Progenitor cell of endocrine pancreas (in vitro differentiated cells): Measurements from ENCODE around the gene PPP2R5C. TPM values are rescaled to one million over a fixed set of nuclear protein-coding genes. Genes with fewer than 3 reads are reported as not detected.

Experiments
- DNase-seq: peaks from one replicate; pipeline ENCODE4 v3.0.0; 2021; ENCODE audit warnings: low spot score; ENCODE audit not compliant: unreplicated experiment
- H3K27ac Mint-ChIP-seq: 2 replicates; pipeline ENCODE4 v1.8.0; 2021; ENCODE audit warnings: mild to moderate bottlenecking, moderate library complexity, mixed read lengths
- H3K27me3 Mint-ChIP-seq: 2 replicates; pipeline ENCODE4 v1.8.0; 2021; ENCODE audit warnings: mixed read lengths
- H3K36me3 Mint-ChIP-seq: 2 replicates; pipeline ENCODE4 v1.8.0; 2022; ENCODE audit warnings: mixed read lengths; ENCODE audit not compliant: insufficient read depth
- H3K4me1 Mint-ChIP-seq: 2 replicates; pipeline ENCODE4 v1.8.0; 2021; ENCODE audit warnings: low read depth, mixed read lengths
- H3K4me3 Mint-ChIP-seq: 2 replicates; pipeline ENCODE4 v1.8.0; 2021; ENCODE audit warnings: low read depth, mild to moderate bottlenecking, moderate library complexity, mixed read lengths
- H3K9me3 Mint-ChIP-seq: 2 replicates; pipeline ENCODE4 v1.8.0; 2021; ENCODE audit warnings: low read depth, mixed read lengths
- total RNA-seq: library from RNA; stranded (reverse); gene quantifications from 2 replicates; pipeline ENCODE4 v1.2.1, GENCODE V29; 2021
- TF ChIP-seq, protein P1 (sequence below): fragments of 200-600 bp; sonication (generic); IDR thresholded peaks from one replicate; pipeline ENCODE4 v1.5.0; 2021; ENCODE audit warnings: antibody characterized with exemption, mild to moderate bottlenecking; ENCODE audit not compliant: unreplicated experiment

The PPP2R5C gene
- total RNA-seq, 1 donor from 2014 or later: 120 TPM

DNA sequence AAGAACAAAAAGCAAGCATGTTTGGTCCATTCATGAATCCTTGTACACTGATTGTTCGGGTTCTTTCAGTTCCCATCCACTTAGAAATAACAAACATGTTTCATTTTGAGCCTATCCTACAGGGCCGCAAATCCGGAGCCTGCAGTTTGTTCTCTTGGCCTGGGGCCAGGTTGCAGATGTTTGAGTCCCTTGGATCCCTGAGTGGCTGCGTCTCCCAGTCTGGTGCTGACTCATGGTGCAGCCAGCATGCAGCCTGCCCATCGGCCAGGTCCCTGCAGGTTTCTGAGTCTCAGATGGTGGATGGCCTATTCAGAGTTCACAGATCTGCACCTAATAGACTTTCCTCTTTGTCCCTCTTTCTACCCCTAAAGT is 201.0 kb downstream of the PPP2R5C start:
- H3K27me3 Mint-ChIP-seq: peaks cover 9% of the 10 kb centered on the region
- no peaks in the 10 kb centered on the region for H3K9me3 Mint-ChIP-seq
- no peak overlapping the region for H3K4me3 Mint-ChIP-seq
- H3K36me3 Mint-ChIP-seq: no peaks in the 10 kb centered on the region
- peaks cover 15% of the 10 kb centered on the region for H3K4me1 Mint-ChIP-seq
- no peak overlapping the region for H3K27ac Mint-ChIP-seq
- DNase-seq: no peak
- TF ChIP-seq, protein P1, sequence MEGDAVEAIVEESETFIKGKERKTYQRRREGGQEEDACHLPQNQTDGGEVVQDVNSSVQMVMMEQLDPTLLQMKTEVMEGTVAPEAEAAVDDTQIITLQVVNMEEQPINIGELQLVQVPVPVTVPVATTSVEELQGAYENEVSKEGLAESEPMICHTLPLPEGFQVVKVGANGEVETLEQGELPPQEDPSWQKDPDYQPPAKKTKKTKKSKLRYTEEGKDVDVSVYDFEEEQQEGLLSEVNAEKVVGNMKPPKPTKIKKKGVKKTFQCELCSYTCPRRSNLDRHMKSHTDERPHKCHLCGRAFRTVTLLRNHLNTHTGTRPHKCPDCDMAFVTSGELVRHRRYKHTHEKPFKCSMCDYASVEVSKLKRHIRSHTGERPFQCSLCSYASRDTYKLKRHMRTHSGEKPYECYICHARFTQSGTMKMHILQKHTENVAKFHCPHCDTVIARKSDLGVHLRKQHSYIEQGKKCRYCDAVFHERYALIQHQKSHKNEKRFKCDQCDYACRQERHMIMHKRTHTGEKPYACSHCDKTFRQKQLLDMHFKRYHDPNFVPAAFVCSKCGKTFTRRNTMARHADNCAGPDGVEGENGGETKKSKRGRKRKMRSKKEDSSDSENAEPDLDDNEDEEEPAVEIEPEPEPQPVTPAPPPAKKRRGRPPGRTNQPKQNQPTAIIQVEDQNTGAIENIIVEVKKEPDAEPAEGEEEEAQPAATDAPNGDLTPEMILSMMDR: no peak

GRCh38 chr14:101963052-101963451 is 201.5 kb downstream of the PPP2R5C start:
- Mint-ChIP-seq H3K27me3 (peaks cover 9% of the 10 kb centered on the region), H3K36me3 (peaks cover 2% of the 10 kb centered on the region), H3K4me1 (peaks cover 18% of the 10 kb centered on the region), H3K4me3 (no peak overlapping the region), H3K9me3 (no peaks in the 10 kb centered on the region), H3K27ac (no peak overlapping the region)
- DNase-seq: no peak
- TF ChIP-seq, protein P1: no peak

GRCh38 chr14:101963656-101964296 is 202.3 kb downstream of the PPP2R5C start:
- peaks cover 9% of the 10 kb centered on the region for H3K27me3 Mint-ChIP-seq
- H3K36me3 Mint-ChIP-seq: peaks cover 3% of the 10 kb centered on the region
- H3K9me3 Mint-ChIP-seq: no peaks in the 10 kb centered on the region
- no peak for DNase-seq
- H3K4me3 Mint-ChIP-seq: peak overlapping the region; percentile 17
- TF ChIP-seq, protein P1: no peak
- peaks cover 19% of the 10 kb centered on the region for H3K4me1 Mint-ChIP-seq
- no peak overlapping the region for H3K27ac Mint-ChIP-seq

- Mint-ChIP-seq H3K27ac (peak within 1 kb of the TSS; percentile 94), H3K36me3 (peaks cover 3% of the 10 kb centered on the region)
Observed at GRCh38 chr14:101964297-101965180, 203.0 kb downstream of the PPP2R5C start, which contains the start of gene DYNC1H1. TSS of gene DYNC1H1 (plus strand) at chr14:101964573. CDS start at chr14:101964692, 119 bp downstream.

GRCh38 chr14:101965181-101965544 is 203.7 kb downstream of the PPP2R5C start:
- Mint-ChIP-seq H3K27ac (peak overlapping the region; percentile 94), H3K9me3 (no peaks in the 10 kb centered on the region), H3K36me3 (peaks cover 3% of the 10 kb centered on the region), H3K4me3 (peak overlapping the region; percentile 87), H3K4me1 (peaks cover 19% of the 10 kb centered on the region), H3K27me3 (peaks cover 9% of the 10 kb centered on the region)
- peak; percentile 37 for DNase-seq
- TF ChIP-seq, protein P1: no peak

More at GRCh38 chr14:101964297-101965180, 203.0 kb downstream of the PPP2R5C start, which contains the start of gene DYNC1H1:
- DNase-seq: peak; percentile 84
- Mint-ChIP-seq H3K4me3 (peak within 1 kb of the TSS; percentile 90), H3K9me3 (no peaks in the 10 kb centered on the region), H3K27me3 (peaks cover 9% of the 10 kb centered on the region), H3K4me1 (peaks cover 19% of the 10 kb centered on the region)
- TF ChIP-seq, protein P1: no peak
